Keratinocyte (primary cell): ENCODE data around the gene TOX2. TPM values are rescaled to one million over a fixed set of nuclear protein-coding genes. Genes with fewer than 3 reads are reported as not detected.

Experiments used
- DNase-seq: peaks from one replicate; pipeline ENCODE4 v3.0.0-alpha.2; 2011; ENCODE audit warnings: low read depth, missing footprints, low spot score
- FAIRE-seq: peaks from 2 replicates; lab custom pipeline; 2011; peaks lifted over from hg19 to GRCh38; lab: Jason Lieb, UNC
- H2AFZ ChIP-seq: 2 replicates; pipeline ENCODE4 v1.6.0; 2012; ENCODE audit warnings: low read length, control low read depth, inconsistent platforms; ENCODE audit not compliant: control insufficient read depth
- H3K27ac ChIP-seq: 2 replicates; pipeline ENCODE4 v1.5.1; 2011; ENCODE audit warnings: low read length; ENCODE audit not compliant: control insufficient read depth, insufficient read depth
- H3K27me3 ChIP-seq: 3 replicates; pipeline ENCODE4 v1.6.0; 2011; ENCODE audit warnings: low read length; ENCODE audit not compliant: control insufficient read depth, insufficient read depth; ENCODE audit errors: extremely low read depth
- H3K36me3 ChIP-seq, 2 experiments: 2 replicates in 1 of 2; 3 replicates in 1 of 2; pipeline ENCODE4 v1.5.1; 2011; ENCODE audit warnings: low read length in 2 of 2, mild to moderate bottlenecking in 1 of 2; ENCODE audit not compliant: control insufficient read depth in 2 of 2, insufficient read depth in 2 of 2; ENCODE audit errors: extremely low read depth in 1 of 2
- H3K4me1 ChIP-seq: 3 replicates; pipeline ENCODE4 v1.5.1; 2011; ENCODE audit warnings: low read length; ENCODE audit not compliant: control insufficient read depth, insufficient read depth; ENCODE audit errors: extremely low read depth
- H3K4me2 ChIP-seq: 3 replicates; pipeline ENCODE4 v1.6.0; 2011; ENCODE audit warnings: low read depth, low read length; ENCODE audit not compliant: control insufficient read depth, insufficient read depth; ENCODE audit errors: extremely low read depth
- H3K4me3 ChIP-seq, 3 experiments: fragments of 200-600 bp in 1 of 3; sonication (generic) in 1 of 3; 2 replicates in 2 of 3; 3 replicates in 1 of 3; pipeline ENCODE4 v1.5.1; 2011 to 2016; ENCODE audit warnings: low read length in 3 of 3, mild to moderate bottlenecking in 3 of 3, control low read depth in 2 of 3, inconsistent platforms in 1 of 3, low read depth in 1 of 3, mixed read lengths in 1 of 3, mixed run types in 1 of 3, moderate library complexity in 1 of 3; ENCODE audit not compliant: control insufficient read depth in 2 of 3, insufficient read depth in 2 of 3; ENCODE audit errors: extremely low read depth in 1 of 3
- H3K79me2 ChIP-seq: 2 replicates; pipeline ENCODE4 v1.6.0; 2012; ENCODE audit warnings: low read length; ENCODE audit not compliant: control insufficient read depth, insufficient read depth
- H3K9ac ChIP-seq: 3 replicates; pipeline ENCODE4 v1.6.0; 2011; ENCODE audit warnings: low read length; ENCODE audit not compliant: control insufficient read depth, insufficient read depth; ENCODE audit errors: extremely low read depth
- H3K9me1 ChIP-seq: 3 replicates; pipeline ENCODE4 v1.6.0; 2011; ENCODE audit warnings: low read length; ENCODE audit not compliant: control insufficient read depth, insufficient read depth; ENCODE audit errors: extremely low read depth
- H3K9me3 ChIP-seq: 2 replicates; pipeline ENCODE4 v1.5.1; 2012; ENCODE audit warnings: low read depth, low read length; ENCODE audit not compliant: control insufficient read depth
- H4K20me1 ChIP-seq: 3 replicates; pipeline ENCODE4 v1.6.0; 2011; ENCODE audit warnings: low read length; ENCODE audit not compliant: control insufficient read depth, insufficient read depth; ENCODE audit errors: extremely low read depth
- CTCF ChIP-seq, 3 experiments: IDR thresholded peaks in 1 of 3; conservative IDR thresholded peaks in 1 of 3; optimal IDR thresholded peaks in 1 of 3; 2 replicates in 2 of 3; 3 replicates in 1 of 3; pipeline versions ENCODE3 to v1.5.1; 2011; ENCODE audit warnings: low read length in 3 of 3, mild to moderate bottlenecking in 3 of 3, moderate library complexity in 2 of 3, control low read depth in 1 of 3, inconsistent platforms in 1 of 3; ENCODE audit not compliant: insufficient read depth in 2 of 3; ENCODE audit errors: extremely low read depth in 1 of 3
- EZH2 ChIP-seq: IDR thresholded peaks from one replicate; pipeline ENCODE4 v1.6.1; 2012; ENCODE audit warnings: inconsistent platforms, mild to moderate bottlenecking, low read length, moderate library complexity
- dilution Hi-C: fragments of 300-500 bp; cut with MboI; formaldehyde crosslinking; loops from one replicate; pipeline ENCODE4 v1.7.0; 2020; ENCODE audit warnings: low sequenced_read_pairs; ENCODE audit not compliant: extremely low pct_ligation_motif_present
- polyA plus RNA-seq, 5 experiments: library from polyadenylated mRNA; depleted of rRNA in 3 of 5; stranded (reverse) in 3 of 5; stranded (forward) in 1 of 5; unstranded in 1 of 5; fragments of >200 nt; gene quantifications; 1 replicate in 1 of 5; 2 replicates in 3 of 5; 3 replicates in 1 of 5; pipeline versions ENCODE4 v1.2.1 to v1.2.3, GENCODE V29; 2011 to 2012; ENCODE audit warnings: missing spikeins in 2 of 5, low read depth in 1 of 5, low replicate concordance in 1 of 5

The TOX2 gene
- polyA plus RNA-seq, 1 donor (not counting 4 experiments of a cell fraction or from before 2014, with no cell fraction given), result 0.20 TPM

DNA sequence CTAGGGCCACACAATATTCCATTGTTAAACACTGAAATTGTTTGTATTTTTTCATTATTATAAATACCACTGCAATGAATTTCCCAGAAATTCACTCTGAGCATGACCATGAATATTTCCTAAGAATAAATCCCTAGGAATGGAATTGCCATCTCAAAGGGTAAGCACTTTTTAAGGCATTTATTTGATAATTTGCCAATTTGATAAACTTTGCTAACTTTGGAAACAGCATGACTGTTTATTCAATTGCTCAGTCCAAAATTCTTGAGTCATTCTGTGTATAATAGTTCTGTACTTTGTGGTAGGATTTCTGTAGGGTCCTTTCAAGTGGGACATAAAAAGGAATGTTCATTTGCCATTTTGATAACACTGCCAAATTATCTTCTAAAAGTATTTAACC, 44.2 kb upstream of the TOX2 start:
- Histone ChIP-seq H3K4me3 (no peak overlapping the region), H3K9me3 (no peaks in the 10 kb centered on the region), H3K79me2 (no peaks in the 10 kb centered on the region), H3K27me3 (no peaks in the 10 kb centered on the region), H3K27ac (no peak overlapping the region), H3K4me2 (no peak overlapping the region), H3K36me3 (no peaks in the 10 kb centered on the region), H3K9me1 (no peaks in the 10 kb centered on the region), H3K9ac (no peak overlapping the region), H2AFZ (no peak overlapping the region), H4K20me1 (no peaks in the 10 kb centered on the region), H3K4me1 (no peaks in the 10 kb centered on the region)
- FAIRE-seq (no peak), DNase-seq (no peak)
- no peak for TF ChIP-seq EZH2
- no peak for TF ChIP-seq CTCF (optimal IDR thresholded peaks at IDR 0.05 in 1 of 3, IDR thresholded peaks at IDR 0.05 in 1 of 3, conservative IDR thresholded peaks at IDR 0.05 in 1 of 3; ENCODE audit: extremely low read depth in 1 of 3, insufficient read depth in 2 of 3, low read length in 3 of 3)
- dilution Hi-C loops, result no loop called here

DNA sequence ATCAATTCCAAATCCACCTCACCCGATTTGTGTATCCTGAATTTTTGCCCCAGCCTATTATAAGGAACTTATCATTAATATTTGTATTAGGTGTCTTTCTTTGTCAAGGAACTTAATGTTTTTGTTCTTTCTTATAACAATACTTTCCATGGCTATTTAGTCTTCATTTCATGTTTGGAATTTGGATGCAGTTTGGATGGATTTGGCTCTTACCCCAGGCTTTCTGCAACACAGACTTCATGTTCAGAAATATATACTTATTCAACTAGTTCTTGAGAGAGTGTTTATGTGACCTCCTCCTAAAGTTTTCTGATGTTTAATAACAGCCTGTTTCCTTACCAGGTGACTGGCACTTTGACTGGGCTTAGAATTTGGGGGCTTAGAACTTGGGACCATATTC, 35.9 kb upstream of the TOX2 start:
- Histone ChIP-seq H2AFZ (no peak overlapping the region), H3K4me3 (no peak overlapping the region), H3K27ac (no peak overlapping the region), H3K9me3 (no peaks in the 10 kb centered on the region), H3K27me3 (peaks cover 8% of the 10 kb centered on the region), H3K9me1 (no peaks in the 10 kb centered on the region), H4K20me1 (no peaks in the 10 kb centered on the region), H3K79me2 (no peaks in the 10 kb centered on the region), H3K4me1 (no peaks in the 10 kb centered on the region), H3K36me3 (no peaks in the 10 kb centered on the region), H3K9ac (no peak overlapping the region), H3K4me2 (no peak overlapping the region)
- DNase-seq, result no peak
- no peak for TF ChIP-seq EZH2
- no peak for TF ChIP-seq CTCF (optimal IDR thresholded peaks at IDR 0.05 in 1 of 3, IDR thresholded peaks at IDR 0.05 in 1 of 3, conservative IDR thresholded peaks at IDR 0.05 in 1 of 3; ENCODE audit: extremely low read depth in 1 of 3, insufficient read depth in 2 of 3, low read length in 3 of 3)
- no peak for FAIRE-seq
- dilution Hi-C loops, result no loop called here
